ENCODE results near the gene DMBX1.
A peak's percentile ranks its signal among the peaks of the same experiment; 100 is the strongest.

Gene DMBX1

GRCh38 chr1:46459315-46459714 is 30.3 kb upstream of the DMBX1 start:
- DNase-seq (ENCODE audit: low read depth), result no peak

DNA sequence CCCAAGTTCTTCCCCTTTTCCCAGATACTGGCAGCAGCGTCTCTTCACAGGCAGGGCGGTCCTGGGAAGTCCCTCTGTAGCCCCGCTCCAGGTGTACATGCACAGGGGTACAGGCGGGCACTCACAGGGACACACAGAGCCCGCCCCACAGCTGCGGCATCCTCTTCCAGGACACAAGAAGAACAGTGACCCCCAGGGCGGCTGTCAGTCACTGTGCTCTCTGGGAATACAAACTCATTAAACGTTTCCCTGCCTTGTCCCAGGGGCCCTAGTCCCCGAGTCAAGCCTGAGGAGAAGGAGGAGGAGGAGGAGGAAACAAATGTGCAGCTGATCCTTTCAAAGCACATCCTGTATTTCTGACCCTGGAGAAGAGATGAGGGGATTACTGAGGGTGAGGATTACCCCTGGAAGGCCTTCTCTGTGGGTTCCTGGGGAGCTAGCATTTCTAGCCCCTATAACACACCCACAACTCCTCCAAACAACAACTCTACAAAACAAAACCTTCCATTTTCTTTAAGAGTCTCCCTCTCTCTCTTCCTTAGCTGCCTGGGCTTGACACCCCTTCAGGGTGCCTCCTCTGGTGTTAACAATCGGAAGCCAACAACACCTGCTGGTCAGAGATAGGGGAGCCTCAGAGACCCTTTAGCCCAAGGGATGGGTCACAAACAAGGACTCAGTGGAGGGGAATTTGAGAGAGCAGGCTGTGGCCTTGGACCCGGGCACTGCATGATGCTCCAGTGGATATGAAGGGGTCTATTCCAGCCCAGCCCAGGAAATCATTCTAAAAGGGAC is 28.4 kb upstream of the DMBX1 start:
- DNase-seq (ENCODE audit: low read depth), result no peak

DNA sequence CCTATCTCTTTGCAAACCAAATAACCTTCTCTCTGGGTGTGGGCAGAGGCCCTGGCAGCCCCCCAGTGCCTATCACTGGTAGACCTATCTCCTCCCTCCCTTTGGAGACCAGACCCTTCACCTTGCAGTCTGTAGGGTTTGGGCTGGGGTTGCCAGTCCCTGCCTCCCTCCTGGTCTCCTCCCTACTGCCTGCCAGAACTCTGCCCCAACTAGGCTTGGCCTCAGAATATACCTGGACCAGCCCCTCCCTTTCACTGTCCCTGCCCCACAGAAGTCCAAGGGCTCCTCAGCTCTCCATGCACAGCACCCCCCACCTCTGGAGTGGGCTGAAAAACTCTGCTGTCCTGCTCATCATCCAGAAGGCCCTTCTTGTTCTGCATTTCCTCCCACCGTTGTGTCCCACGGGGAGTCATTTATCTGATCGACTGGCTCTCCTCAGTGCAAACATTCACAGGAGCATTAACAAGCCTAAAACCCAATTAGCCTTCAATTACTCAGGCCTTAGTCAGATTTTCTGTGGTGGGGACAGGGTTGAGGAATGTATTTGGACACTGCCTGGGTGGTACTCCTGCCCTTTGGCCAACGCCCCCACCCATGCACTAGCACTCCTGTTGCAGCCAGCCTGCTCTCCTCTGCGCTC is 27.7 kb upstream of the DMBX1 start:
- no peak for DNase-seq (ENCODE audit: low read depth)

DNA sequence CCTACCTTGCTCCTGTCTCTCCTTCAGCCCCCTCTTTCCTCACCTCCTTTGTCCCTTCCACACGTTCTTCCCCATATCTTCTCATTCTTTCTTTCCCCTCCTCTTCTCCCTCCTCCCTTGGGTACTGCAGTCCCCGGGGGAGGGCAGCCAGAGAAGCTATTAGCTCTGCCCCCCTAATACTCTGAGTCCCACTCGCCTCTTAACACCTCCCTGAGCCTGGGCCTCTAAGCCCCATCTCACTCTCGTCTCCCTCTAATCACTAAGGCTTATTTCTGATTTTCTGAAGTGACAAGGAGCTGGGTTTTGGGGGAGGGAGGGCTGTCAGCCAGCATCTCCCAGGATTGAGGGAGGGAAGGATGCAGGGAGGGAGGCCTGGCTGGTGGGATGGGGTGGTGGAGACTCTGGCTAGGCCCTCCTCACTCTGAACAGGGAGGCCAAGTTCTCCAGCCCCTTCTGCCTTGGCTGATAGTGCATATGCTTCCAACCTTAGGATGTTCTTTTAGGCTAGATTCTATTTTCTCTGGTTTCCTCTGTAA is 25.6 kb upstream of the DMBX1 start:
- no peak for DNase-seq (ENCODE audit: low read depth)

- no peak for DNase-seq (ENCODE audit: low read depth)
These were observed 24.7 kb upstream of the DMBX1 start for GRCh38 chr1:46464915-46465314.

GRCh38 chr1:46465981-46466476 is 23.6 kb upstream of the DMBX1 start:
- no peak for DNase-seq (ENCODE audit: low read depth)

GRCh38 chr1:46466477-46467182 is 23.0 kb upstream of the DMBX1 start:
- no peak for DNase-seq (ENCODE audit: low read depth)

- DNase-seq (ENCODE audit: low read depth), result no peak
These were observed 22.5 kb upstream of the DMBX1 start for GRCh38 chr1:46467183-46467504.

DNA sequence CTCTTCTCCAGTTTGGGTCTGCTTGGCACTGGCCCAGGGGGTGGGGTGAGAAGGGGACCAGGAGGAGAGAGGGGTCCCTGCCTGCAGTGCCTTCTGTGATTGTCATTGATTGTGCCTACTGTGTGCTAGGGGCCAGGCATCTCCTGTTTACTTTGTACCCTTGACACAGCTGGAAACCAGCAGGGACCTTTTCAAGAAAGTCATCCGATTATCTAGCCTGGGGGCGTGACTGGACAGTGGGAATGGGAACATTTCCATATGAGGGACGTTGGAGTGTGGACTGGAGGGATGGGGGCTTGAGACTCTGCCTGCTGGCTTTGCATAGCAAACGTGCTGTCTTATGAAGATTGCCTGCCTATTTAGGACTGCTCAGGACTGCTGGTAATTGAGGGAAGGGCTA is 19.8 kb upstream of the DMBX1 start:
- no peak for DNase-seq (ENCODE audit: low read depth)

- DNase-seq (ENCODE audit: low read depth), result no peak
These were observed 17.7 kb upstream of the DMBX1 start for GRCh38 chr1:46471848-46472492.

GRCh38 chr1:46472498-46473181 is 17.0 kb upstream of the DMBX1 start:
- DNase-seq (ENCODE audit: low read depth), result no peak

GRCh38 chr1:46473991-46474390 is 15.6 kb upstream of the DMBX1 start:
- DNase-seq (ENCODE audit: low read depth), result no peak

- no peak for DNase-seq (ENCODE audit: low read depth)
These were observed 15.1 kb upstream of the DMBX1 start for GRCh38 chr1:46474570-46474969.

GRCh38 chr1:46476673-46477072 is 13.0 kb upstream of the DMBX1 start:
- DNase-seq (ENCODE audit: low read depth), result no peak

DNA sequence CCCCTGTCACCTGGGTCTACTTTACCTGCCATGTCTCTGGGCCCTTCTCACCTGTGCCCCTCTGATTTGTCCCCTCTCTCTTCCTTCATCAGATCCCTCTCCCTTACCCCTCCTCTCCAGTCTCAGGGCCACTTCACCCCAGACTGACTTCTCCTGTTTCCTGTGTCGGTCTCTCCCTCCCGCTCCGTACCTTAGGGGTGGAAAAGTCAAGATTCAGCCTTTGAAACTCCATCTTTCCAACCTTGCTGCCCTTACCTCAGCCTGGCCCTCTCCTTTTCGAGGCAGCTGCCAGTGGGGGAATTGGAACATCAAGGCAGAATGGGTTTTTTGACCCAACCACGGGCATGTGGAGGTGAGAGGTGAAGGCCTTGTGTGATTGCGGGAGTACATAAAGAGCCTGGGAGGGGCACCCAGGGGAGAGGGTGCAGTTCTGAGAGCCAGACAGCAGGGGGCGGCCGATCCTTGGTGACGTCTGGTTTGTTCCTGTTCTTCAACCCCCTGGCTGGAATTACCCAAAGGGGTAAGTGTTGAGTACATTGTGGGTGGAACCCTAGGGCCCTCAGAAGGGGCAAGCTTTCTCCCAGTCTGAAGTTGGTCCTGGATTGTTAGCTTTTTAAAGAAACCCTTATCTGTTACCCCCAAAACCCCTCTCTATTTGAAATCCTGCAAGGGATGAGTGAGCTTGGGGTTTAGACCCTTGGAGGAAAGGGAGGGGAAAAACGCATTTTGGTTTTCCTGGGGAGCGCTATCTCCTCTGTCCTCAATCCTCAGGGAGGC is 12.3 kb upstream of the DMBX1 start:
- DNase-seq (ENCODE audit: low read depth), result peak; percentile 25

DNA sequence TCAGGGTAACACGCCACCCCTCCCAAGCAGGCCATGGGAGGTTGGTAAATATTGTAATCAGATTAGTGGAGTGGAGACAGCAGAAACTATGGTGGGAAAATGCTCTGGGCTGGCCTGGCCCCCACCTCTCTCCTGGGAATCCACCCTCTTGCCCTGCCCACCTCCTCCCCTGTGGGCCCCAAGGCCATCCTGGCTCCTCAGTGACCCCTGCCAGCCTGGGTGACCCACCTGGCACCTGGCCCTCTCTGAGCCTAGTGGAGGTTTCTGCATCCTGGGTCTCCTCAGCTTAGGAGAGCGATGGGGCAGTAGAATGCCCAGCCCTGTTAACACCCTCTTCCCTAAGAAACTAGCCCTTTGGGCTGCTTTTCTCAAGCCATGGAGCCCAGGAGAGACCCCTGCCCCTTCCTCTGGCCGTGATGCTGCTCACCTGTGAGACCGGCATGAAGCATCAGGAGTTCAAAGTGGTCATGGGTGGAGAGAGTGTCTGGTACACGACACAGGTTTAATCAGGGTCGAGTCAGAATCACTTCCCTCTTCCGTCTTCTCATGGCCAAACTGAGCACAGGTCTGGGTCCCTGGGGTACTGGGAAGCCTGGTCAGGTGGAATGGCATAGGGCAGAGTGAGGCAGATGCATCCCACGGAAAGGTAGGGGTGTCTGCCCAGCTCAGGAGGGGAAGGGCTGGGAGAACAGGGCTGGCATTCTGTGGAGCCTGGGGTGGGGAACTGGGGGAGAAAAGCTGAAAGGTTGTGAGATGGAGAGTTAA is 10.7 kb upstream of the DMBX1 start:
- no peak for DNase-seq (ENCODE audit: low read depth)

- no peak for DNase-seq (ENCODE audit: low read depth)
These were observed 9.8 kb upstream of the DMBX1 start for GRCh38 chr1:46479744-46480350.

DNA sequence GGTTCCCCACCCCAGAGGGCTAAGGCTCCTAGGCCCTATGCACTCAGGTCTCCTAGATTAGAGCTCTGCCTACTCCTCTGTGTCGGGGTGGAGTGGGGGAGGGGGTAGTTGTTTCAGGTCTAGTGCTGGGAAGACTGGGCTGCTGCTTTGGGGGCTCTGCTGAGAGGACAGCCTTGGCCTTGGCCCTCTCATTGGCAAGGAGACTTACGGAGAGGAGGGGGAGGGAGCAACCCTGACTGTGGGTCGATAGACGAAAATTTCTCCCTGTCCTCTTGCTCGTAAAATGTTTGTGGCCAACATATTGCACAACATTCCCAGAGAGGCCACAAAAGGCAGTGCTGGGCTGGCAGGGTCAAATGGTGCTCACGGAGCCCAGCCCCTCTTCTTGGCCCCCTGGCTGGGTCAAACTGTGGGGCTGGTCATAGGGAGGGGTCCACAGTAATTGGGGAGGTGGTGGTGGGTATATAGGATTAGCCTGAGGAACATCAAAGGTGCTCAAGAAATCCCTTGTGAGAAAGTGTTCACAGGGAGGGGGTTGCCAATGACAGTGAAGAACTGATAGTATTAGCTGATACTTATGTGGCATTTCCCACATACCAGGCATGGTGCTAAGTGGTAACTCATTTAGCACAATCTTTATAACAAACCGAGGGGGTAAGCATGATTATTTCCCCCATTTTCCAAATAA is 8.5 kb upstream of the DMBX1 start:
- no peak for DNase-seq (ENCODE audit: low read depth)

DNA sequence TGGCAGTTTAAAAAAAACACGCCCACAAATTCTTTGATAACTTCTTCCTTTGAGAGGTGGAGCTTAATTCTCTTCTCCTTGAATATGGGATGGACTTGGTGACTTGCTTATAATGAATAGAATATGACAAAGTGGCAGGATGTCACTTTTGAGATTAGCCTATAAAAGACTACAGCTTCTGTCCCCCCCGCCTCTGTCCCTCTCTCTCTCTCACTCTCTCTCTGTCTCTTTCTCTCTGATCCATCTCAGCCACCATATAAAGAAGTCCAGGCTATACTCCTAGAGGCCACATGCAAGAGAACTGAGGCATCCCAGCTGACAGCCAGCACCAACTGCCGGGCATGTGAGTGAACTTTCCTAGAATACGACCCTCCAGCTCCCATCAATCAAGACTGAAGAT is 7.7 kb upstream of the DMBX1 start:
- no peak for DNase-seq (ENCODE audit: low read depth)

All from T-helper 22 cell (primary cell).